HG02763 (cell line): ENCODE data around the gene NANOS3.

ENCODE experiments used
- ATAC-seq: cut with Tn5 transposase; IDR thresholded peaks from one replicate; pipeline ENCODE4 v1.9.1; 2021; ENCODE audit warnings: mild to moderate bottlenecking, moderate library complexity; ENCODE audit not compliant: unreplicated experiment

The NANOS3 gene

GRCh38 chr19:13864667-13865570 is 12.0 kb upstream of the NANOS3 start:
- ATAC-seq: no peak

- no peak for ATAC-seq
These were observed 11.1 kb upstream of the NANOS3 start for GRCh38 chr19:13865571-13866462.

GRCh38 chr19:13866463-13867046 is 10.4 kb upstream of the NANOS3 start:
- ATAC-seq: no peak

GRCh38 chr19:13868663-13869062 is 8.3 kb upstream of the NANOS3 start:
- ATAC-seq: no peak

GRCh38 chr19:13869281-13869680 is 7.7 kb upstream of the NANOS3 start:
- ATAC-seq: no peak

- ATAC-seq: no peak
These were observed 6.1 kb upstream of the NANOS3 start for GRCh38 chr19:13870873-13871272.

GRCh38 chr19:13872339-13872694 is 4.6 kb upstream of the NANOS3 start:
- no peak for ATAC-seq

GRCh38 chr19:13872695-13873389 is 4.1 kb upstream of the NANOS3 start:
- ATAC-seq: no peak

GRCh38 chr19:13873834-13874515 is 3.0 kb upstream of the NANOS3 start:
- no peak for ATAC-seq

- no peak for ATAC-seq
These were observed 1.1 kb upstream of the NANOS3 start for GRCh38 chr19:13875824-13876223.

- no peak for ATAC-seq
These were observed 369 bp downstream of the NANOS3 start for GRCh38 chr19:13877303-13877702.

- ATAC-seq: peak; percentile 76
These were observed 3.4 kb downstream of the NANOS3 start for GRCh38 chr19:13880059-13881043.

GRCh38 chr19:13881251-13881691 is 4.3 kb downstream of the NANOS3 start:
- no peak for ATAC-seq

GRCh38 chr19:13881692-13882418 is 4.9 kb downstream of the NANOS3 start:
- ATAC-seq: no peak

GRCh38 chr19:13882419-13882795 is 5.5 kb downstream of the NANOS3 start:
- no peak for ATAC-seq

GRCh38 chr19:13882836-13883235 is 5.9 kb downstream of the NANOS3 start:
- no peak for ATAC-seq

GRCh38 chr19:13883516-13884064 is 6.7 kb downstream of the NANOS3 start:
- ATAC-seq: no peak
